NCI-H187 (cell line): Measurements from ENCODE around the gene IGFBP2.

ENCODE experiments used
- DNase-seq, 2 experiments: peaks; one replicate each; lab custom pipeline; 2025; lab: John Stamatoyannopoulos, UW

Gene IGFBP2

DNA sequence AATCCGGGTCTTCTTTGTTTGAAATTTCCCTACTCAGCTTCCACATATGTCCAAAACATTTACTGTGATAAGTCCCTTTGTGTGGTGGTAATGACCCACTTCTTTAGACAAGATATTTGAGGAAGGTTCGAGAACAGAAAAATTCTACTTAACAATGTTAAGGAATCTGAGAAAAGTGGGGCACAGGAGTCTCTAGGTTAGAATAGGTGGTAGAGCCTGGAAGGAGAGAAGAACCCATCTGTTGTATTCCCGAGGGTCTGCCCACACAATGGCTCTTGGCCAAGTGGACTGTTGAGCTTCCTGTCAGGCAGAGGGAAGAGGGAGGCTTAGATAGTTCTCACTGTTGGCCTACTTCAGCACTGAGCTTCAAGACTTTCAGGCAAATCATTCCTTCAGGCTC lies 4.3 kb downstream of the IGFBP2 start:
- DNase-seq: no peak

DNA sequence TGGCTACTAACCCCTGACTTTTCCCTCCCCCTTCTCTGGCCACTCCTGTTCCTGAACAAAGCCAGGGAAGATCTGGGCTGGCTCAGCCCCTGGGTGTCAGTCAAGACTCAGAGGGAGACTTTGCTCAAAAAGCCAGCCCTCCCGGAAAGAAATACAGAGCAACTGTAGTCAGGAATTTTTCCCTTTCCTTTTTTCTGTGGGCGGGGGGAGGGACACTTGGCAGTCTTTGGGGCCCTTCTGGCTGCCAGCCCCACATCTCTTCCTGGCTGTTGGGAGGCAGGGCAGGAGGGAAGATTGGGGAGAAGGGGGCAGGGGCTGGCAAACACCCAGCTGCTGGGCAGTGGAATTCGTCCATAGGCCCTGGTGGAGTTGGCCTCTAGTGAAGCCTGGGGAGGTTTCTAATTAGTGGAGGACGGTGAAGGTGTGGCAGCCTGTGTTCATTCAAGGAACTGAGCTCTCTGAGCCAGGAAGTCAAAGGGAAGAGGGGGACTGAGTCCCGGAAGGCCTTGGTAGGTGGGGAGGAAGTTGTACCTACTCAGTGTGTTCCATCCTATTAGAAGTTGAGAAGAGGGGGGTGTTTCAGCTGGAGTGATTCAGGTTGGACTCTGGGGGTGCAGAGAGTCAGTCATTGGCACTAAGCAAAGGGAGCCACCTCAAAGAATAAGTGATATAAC lies 10.9 kb downstream of the IGFBP2 start:
- no peak for DNase-seq

DNA sequence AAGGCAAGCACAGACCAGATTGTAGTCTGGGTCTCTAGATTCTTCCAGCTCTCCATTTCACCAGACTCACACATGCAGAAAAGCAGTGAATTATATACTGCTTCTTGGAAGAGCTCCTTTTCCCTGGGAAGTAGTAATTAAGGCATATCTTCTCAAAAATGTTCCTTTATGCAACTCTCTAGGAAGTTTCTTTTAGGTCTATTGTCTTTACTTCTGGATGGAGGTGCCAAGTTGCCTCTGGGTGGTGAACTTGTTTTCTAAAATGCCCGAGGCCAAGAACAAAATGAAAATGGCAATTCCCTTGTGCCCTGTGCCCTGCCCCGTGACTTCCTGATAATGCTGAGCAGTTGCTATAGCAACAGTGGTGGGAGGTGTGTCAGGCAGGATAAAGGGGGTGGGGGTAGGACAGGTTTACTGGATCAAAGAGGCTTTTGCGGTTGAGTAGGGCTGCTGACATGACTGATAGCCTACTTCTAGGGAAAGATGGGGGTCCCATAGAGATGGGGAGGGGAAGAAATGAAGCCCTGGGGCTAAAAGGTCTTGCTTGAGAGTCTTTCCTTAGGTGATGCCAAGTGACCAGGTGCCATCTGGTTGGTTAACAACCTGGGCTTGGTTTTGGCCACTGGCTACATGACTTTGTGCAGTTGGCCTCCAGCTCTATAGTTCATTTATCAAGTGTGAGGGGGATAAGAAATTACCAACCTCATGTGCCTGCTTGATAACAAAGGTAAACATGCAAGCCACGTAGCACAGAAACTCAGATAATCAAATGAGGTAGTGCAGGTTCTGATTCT lies 11.8 kb downstream of the IGFBP2 start:
- DNase-seq: no peak

DNA sequence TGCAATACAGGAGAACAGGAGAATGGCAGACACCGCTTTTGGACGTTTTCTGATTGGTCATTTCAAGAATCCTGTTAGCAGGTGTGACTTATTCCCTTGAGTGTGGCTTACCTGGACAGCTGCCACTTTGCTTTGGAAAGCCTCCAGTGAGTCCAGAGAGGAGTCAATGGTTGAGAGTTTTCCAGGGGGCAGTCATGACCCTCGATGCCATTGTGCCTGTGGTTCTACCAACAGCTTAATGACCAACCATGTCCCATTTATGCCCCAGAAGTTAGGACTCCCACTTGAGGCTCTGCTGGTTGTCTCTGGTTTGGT lies 12.4 kb downstream of the IGFBP2 start:
- no peak for DNase-seq

DNA sequence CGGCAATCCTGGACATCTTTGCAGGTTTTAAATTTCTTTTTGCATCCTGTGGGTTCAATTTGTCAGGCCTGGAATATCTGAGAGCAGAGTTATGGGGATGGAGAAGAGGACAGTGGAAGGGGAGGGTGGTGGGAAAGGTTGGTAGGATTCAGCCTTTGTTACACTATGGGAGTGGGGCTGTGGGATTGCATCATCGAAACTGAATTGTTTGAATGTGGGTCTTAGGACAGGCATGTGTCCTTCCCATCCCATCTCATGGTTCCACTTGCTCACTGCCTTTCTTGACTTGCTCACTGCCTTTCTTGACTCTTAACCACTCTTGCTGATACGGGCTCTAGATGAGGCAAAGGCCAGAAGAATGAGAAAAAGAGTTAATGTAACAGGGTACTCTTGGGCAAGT lies 12.9 kb downstream of the IGFBP2 start:
- no peak for DNase-seq

DNA sequence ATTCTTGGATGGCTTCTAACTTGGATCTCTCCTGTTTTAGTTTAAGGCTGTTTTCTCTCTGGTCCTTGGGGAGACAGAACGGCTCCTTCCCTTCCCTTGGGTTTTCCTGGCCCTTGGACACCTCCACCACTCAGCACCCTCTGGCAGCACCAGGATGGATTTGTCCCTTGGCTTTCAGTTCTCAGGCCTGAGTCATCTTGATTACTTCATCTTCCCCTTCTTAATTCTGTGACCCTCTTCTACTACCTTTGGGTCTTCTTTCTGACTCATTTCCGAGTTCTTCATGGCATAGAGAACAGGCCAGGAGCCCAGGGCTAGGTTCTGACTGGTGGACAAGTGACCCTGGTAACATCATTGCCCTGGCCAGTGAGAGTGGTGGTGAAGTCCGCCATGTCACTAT lies 14.9 kb downstream of the IGFBP2 start:
- no peak for DNase-seq

DNA sequence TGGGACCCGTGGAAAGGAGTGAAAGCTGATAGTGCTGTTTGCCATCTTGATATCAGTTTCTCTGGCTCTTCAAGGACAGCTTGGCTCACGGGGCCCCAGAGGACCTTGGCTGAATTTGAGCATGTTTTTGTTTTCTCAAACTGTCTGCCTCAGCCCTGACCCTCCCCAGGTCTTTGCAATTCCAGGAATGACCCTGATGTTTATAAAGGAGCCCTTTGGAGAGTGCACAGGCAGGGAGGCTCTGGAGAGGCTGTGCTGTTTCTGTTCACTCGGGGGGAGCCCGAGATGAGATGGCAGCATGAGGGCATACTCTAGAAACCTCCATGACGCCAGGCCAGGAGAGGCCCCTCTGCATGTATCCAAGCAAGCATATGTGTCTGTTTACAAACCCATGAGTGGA lies 16.4 kb downstream of the IGFBP2 start:
- no peak for DNase-seq

DNA sequence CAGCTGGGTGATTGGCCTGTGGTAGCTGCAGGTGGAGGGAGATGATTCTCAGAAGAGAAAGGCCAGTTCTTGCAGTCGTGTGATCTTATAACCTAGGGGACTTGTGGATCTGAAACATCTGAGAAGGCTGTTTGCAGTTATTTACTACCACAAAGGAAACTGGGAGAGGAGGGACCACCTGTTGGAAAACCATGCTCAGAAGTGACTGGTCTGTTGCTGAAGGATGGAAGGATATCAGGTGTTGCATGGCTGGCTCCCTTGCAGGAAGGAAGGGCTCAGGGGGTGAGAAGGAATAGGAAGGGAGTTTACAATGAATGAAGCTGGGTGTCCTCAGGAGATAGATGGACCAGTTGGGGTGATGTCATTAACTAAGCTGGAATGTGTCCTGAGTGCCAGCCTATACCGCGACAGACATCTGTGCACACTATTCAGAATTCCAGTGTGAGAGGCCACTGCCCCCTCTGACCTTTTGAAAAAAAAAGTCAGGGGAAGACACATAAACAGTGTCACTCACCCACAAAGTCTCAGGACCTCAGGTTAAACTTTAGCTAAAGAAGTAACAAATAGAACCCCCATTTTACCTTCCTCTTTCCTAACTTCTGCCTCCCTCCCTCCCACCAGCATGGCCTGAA lies 17.5 kb downstream of the IGFBP2 start:
- no peak for DNase-seq

DNA sequence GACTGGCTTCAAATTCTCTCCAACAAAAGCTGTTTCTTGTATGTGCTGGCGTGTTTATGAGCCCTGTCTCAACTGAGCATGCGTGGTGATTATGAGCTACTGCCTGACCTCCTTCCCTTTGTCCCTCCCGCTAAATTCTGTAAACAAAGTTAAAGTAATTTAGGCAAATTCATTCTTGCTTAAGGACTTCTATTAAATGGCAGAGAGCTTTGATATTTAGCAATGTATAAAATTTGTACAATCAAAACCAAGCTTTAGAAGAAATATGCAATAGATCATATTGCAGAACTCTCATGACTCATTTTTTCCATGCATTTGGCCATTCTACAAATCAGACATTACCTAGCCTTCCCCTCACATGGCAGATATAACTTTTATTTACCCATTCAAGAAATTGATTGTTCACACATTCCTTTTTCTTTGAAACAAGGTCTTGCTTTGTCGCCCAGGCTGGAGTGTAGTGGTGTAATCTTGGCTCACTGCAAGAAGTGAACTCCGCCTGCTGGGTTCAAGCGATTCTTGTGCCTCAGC lies 18.2 kb downstream of the IGFBP2 start:
- no peak for DNase-seq

DNA sequence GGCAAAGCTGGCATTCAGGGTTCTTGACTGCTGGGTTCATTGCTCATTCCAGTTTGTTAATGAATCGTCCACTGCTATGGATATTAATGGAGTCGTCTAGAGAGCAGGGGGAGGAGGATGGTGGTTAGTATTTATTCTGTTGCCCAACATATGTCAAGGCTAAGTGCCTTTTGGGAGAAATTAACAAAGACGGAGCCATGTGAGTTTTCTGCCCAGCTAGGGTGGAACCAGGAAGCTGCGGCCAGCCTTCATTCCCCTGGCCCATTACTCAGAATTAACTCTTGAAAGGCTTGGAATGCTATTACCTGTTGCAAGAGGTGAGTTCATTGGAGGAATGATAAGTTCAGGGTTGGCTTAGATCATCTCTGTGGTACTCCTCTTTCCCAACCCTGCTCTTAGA lies 19.3 kb downstream of the IGFBP2 start:
- no peak for DNase-seq

DNA sequence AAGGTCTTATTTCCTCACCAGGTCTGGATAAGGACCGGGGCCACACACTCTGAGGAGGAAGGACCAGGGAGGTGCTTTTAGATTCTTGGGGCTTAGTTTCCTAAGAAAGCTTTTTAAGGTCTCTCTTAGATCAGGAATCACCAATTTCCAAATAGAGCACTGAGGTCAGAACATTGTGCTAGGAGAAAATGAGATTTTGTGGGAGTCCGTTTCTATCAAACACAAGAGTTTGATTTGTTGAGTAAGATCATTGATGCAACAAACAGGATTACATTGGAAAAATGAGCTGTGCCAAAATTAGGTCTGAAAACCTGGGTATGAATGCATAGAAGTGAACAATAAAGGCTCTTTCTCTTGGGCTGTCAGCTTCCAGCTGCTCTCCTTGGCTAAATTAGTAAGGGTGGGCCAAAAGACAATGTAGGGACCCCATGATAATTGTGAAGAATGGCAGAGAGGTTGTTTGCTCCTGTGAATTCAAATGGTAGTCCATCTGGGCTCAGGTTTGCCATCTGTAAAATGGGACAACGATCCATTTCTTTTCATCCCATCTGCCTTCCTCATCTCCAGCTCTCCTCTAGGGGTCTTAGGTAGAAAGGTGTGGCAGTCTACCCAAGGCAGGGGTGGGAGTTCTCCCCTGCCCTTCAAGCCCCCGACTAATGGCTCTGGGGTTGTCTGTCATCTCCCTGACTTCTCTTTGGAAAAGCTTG lies 20.0 kb downstream of the IGFBP2 start:
- DNase-seq: no peak

DNA sequence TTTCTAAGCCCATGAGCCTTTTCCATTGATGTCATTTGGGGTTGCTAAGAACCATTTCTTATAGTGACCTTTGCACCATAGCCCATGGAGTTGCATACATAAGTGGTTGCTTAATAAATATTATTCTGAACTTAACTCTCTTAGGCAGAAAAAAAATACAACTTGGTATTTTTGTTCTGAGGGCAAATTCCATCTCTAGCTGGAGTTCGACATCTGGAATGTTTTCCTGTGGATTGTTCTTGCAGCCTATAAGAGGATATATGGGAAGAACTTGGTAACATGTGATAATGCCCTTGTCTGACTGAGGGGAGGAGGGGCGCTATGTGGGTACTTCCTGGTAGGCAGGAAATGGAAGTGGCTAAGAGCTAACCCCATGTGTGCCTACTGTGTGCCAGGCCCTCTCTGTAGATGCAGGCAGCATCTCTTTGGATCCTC lies 20.7 kb downstream of the IGFBP2 start:
- DNase-seq: no peak

DNA sequence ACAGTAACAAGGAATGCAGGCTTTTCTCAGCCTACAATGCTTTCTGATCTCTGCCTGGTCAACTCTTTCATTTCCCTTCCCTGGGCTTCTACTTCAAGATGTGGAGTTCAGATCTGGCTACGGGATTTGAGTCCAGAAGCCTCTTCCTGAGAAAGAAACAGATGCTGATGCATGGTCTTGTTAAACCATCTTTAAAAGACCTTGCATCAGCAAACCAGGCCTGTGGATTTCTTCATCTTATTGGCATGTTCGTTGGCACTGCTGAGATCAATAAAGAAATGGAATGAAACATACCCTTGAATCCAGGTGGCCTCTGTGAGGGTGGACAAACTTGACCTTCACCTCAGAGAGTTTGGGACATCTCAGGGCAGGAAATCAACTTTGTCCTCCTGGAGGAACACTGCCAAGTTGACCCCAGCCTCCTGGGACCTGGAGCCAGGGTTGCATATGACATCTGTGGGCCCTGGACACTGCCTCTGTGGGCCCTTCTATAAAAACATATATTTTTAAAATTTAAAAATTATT lies 21.4 kb downstream of the IGFBP2 start:
- DNase-seq: no peak

DNA sequence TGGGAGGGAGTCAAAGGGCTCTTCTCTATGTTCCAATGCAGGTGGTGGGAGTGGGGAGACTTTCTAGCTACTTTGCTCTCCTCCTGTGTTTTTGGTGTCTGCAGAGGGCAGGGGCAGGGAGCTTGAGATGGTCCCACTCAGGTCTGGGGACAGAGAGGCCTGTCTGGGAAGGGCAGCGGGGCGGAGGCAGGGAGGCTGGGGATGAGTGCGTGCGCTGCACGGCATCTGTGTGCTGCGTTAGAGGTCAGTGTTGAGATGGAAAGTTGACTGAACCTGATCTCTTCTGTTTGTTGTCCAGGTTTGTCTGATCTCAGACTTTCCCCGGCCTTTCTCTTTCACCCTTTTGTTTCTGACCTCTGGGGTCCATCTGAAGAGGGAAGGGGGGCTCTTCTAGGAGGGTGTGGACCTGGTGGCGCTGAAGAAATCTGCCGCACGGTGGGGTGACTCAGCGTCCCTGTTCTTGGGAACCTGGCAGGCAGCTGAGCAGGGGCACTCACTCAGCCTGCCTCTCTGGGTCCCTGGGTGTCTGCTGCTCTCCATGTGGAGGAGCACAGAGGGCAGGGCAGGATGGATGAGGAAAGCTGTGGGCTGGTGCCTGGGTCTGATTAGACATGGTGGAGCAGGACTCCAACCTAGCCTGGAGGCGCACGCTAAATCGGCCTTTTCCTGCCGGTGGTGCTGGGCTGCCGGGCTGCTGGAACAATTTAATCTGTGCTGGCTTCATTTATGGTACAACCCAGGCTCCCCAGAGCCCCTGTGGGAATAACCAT lies 24.1 kb downstream of the IGFBP2 start:
- DNase-seq: no peak

DNA sequence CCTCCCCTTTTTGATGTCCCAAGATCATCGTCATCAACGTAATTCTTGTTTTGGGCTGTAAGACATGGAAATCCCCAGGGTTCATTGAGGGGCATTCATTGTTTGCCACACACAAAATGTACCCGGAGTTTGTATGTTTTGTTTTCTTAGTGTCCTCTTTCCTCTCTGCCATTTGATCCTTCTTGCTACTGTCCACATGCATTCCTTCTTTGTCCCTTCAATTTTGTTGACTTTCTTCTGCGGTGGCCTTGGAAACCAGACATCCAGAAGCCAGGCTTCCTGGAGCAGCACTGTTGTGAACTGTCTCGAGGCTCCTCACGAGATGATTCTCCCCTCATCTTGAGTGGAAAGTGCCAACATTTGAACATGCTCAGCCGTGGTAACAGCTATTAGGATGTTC lies 24.8 kb downstream of the IGFBP2 start:
- DNase-seq: no peak

DNA sequence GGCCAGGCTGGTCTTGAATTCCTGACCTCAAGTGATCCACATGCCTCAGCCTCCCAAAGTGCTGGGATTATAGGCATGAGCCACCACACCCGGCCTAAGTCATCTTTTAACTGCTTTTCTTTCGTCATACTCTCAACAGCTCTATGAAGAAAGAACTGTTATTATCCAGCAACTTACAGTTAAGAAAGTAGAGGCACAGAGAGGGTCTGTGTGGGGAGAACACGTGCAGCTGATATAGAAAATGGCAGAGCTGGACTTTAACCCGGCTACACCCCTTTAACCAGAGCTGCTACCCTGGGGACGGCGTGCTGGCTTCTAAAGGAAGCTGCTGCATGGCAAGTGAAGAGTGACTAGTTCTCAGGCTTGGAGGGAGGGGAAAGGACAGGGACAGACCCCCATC lies 25.5 kb downstream of the IGFBP2 start:
- no peak for DNase-seq

DNA sequence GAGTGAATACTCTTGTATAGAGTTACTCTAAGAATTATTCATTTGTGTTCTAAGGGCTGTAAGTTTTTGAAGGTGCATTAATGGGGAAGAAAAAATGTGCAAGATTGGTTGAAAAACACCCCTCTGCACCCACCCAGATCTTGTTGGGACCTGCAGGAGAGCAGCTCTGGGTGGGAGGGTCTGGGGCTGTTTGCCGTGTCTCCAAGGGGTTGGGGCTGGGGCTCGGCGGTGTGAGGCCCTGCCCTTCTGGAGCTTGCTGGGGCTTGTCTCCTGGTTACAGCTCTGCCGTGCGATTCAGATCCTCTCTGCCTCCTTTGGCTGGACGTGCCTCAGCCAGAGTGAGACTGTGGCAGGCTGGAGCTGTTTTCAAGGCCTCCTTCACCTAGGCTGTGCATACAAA lies 26.1 kb downstream of the IGFBP2 start:
- DNase-seq: no peak

DNA sequence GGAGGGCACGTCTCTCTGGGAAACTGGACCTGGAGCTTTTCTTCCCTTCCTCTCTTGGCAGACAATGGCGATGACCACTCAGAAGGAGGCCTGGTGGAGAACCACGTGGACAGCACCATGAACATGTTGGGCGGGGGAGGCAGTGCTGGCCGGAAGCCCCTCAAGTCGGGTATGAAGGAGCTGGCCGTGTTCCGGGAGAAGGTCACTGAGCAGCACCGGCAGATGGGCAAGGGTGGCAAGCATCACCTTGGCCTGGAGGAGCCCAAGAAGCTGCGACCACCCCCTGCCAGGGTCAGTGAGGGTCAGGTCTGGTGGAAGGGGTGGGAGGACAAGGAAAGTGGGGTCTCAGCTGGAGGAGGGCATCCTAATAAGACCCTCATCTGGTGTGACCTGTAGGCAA lies 27.3 kb downstream of the IGFBP2 start:
- no peak for DNase-seq

DNA sequence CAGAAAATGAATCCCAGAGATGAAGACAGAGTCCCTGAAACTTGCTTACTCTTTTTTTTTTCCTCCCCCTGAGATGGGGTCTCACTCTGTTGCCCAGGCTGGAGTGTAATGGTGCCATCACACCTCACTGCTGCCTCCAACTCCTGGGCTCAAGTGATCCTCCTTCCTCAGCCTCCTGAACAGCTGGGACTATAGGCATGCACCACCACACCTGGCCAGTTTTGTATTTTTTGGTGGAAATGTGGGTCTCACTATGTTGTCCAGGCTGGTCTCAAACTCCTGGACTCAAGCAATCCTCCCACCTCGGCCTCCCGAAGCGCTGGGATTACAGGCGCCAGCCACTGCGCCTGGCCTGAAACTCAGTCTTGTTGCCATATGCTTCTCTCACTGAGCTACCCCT lies 27.8 kb downstream of the IGFBP2 start:
- DNase-seq: no peak

DNA sequence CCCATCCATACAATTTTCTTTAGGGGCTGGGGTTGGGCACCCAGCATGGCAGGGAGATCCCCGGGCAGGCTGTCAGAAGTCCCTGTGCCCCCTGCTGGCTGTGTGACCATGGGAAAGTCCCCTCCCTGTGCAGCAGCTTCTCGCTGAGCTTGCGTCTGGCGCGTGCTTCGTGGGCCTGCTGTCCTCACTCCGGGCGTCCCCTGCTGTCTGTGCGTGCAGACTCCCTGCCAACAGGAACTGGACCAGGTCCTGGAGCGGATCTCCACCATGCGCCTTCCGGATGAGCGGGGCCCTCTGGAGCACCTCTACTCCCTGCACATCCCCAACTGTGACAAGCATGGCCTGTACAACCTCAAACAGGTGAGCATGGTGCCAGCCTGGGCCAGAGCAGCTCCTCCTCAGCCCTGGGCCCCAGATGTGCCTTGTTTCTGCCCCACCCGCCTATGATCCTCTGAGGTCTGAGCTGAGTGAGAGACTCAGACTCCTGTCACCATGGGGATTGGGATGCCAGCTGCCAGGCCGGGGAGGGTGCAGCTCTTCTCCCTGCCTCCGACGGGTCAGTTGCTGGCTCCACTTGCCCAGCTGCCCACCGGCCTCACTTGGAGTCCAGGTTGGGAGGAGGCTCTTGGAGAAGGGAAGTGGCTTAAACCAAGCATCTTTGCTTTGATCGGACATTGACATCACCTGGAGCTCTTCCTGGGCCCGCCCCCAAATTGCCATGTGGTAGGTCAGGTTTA lies 28.6 kb downstream of the IGFBP2 start:
- no peak for DNase-seq

DNA sequence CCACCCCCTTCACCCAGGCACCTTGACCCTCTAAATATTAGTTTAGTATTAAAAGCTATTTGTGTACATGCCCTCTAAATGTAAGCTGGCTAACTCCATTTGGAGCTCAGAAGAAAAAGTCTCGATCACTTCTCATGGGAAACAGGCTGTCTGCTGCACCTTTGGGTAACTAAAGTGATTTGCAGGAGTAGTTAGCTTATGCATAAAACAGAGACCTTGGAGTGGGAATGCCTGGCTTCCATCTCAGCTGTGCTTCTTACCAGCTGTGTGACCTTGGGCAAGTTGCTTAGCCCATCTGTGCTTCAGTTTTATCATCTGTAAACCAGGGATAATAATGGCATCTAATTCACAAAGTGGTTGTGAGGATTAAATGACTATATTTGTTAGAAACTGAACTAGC lies 29.9 kb downstream of the IGFBP2 start:
- DNase-seq: no peak
